Kidney (tissue), 14 donors: ENCODE data around the gene GPATCH4. TPM values are rescaled to one million over a fixed set of nuclear protein-coding genes. Genes with fewer than 3 reads are reported as not detected.

ENCODE experiments used
- DNase-seq, 5 donors: peaks; one replicate each; pipeline ENCODE4 v3.0.0-alpha.2; 2013 to 2020
- FAIRE-seq: peaks from 2 replicates; lab custom pipeline; 2012; peaks lifted over from hg19 to GRCh38; lab: Jason Lieb, UNC
- H3K27ac ChIP-seq, 2 donors: one replicate each; pipeline ENCODE4 v1.7.0; 2013; ENCODE audit warnings: low read depth in 2 of 2, low read length in 2 of 2, inconsistent platforms in 1 of 2
- H3K27me3 ChIP-seq: one replicate; pipeline ENCODE4 v1.7.1; 2013; ENCODE audit warnings: low read length, inconsistent platforms; ENCODE audit not compliant: control insufficient read depth, insufficient read depth
- H3K36me3 ChIP-seq, 3 donors: one replicate each; pipeline versions ENCODE4 v1.7.0 to v1.7.1; 2013; ENCODE audit warnings: low read length in 3 of 3, control low read depth in 1 of 3, inconsistent platforms in 1 of 3; ENCODE audit not compliant: insufficient read depth in 3 of 3, control insufficient read depth in 2 of 3
- H3K4me1 ChIP-seq, 3 donors: one replicate each; pipeline versions ENCODE4 v1.7.0 to v1.7.1; 2013; ENCODE audit warnings: low read length in 3 of 3, inconsistent platforms in 1 of 3, low read depth in 1 of 3; ENCODE audit not compliant: control insufficient read depth in 2 of 3, insufficient read depth in 2 of 3
- H3K4me3 ChIP-seq, 3 donors: one replicate each; pipeline versions ENCODE4 v1.7.0 to v1.8.1; 2013; ENCODE audit warnings: low read length in 3 of 3, control low read depth in 1 of 3, inconsistent platforms in 1 of 3
- H3K9ac ChIP-seq, 3 donors: one replicate each; pipeline versions ENCODE4 v1.7.0 to v1.7.1; 2013; ENCODE audit warnings: low read length in 3 of 3, control low read depth in 1 of 3, inconsistent platforms in 1 of 3
- H3K9me3 ChIP-seq, 3 donors: one replicate each; pipeline versions ENCODE4 v1.7.0 to v1.7.1; 2013; ENCODE audit warnings: low read length in 3 of 3, control low read depth in 1 of 3, inconsistent platforms in 1 of 3; ENCODE audit not compliant: control insufficient read depth in 2 of 3, insufficient read depth in 1 of 3
- CTCF ChIP-seq: IDR thresholded peaks from 3 replicates; pipeline ENCODE4 v1.5.1; 2012; ENCODE audit warnings: mild to moderate bottlenecking, moderate library complexity, borderline replicate concordance; ENCODE audit not compliant: insufficient read depth; ENCODE audit errors: extremely low read depth
- intact Hi-C: fragments of 100-400 bp; cut with DNase I; formaldehyde crosslinking; loops from one replicate; pipeline ENCODE4 v1.11.1; 2022
- polyA plus RNA-seq: library from polyadenylated mRNA; stranded (reverse); fragments of 350-450 nt; fragmentation: Illumina TruSeq; extraction: RNeasy Lipid Tissue Mini Kit (QIAGEN cat#74804); gene quantifications from one replicate; pipeline ENCODE4 v1.2.3, GENCODE V29; 2014; ENCODE audit warnings: low read depth, low replicate concordance; ENCODE audit not compliant: insufficient read depth
- total RNA-seq: library from RNA; stranded (reverse); fragmentation: NEBNext Ultra II Directional; extraction: Animal tissue kit (Norgen Biotek cat#: 25700); gene quantifications from one replicate; pipeline ENCODE4 v1.2.1, GENCODE V29; 2021
- donor health status: control.
- donor health status: control.
- donor health status: control.
- donor health status: control.
- donor health status: control.
- donor health status: DM: yes; HTN: yes; CAD: no.
- donor health status: Normal renal cell carcinoma (clear cell type).

Gene GPATCH4
- total and polyA plus RNA-seq, 2 donors from 2014 or later = 24.0 to 26.2 TPM

DNA sequence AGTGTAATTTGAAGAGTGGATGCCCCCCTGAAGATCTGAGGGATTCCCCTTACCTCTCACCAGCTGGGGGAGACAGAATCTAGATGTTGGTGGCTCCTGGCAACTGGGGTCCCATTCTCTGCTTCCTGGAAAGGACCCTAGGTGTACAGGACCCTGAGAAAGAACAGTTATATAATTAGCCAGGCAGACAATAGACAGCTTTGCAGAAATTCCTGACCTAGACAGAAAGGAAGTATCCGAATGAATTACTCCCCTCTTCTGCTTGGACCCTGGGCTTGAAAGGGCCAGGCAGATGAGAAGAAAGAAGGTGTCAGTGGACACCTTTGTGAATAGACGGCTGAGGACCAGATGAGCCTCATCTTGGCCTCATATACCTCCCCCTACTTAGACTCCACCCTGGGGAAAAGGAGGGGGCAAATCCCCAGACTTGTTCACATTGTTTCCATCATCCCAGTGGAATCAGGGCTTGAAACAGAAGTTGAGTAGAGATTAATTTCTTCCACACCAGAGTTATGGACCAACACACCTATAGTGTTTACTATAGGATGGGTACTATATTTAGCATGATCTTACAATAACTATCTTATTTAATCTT is 27.1 kb downstream of the GPATCH4 start:
- no peak for DNase-seq
- Histone ChIP-seq H3K27ac (no peak overlapping the region), H3K9ac (no peak overlapping the region), H3K4me1 (peaks cover 0 to 2% (median 0%) of the 10 kb centered on the region in 3 donors), H3K4me3 (no peak overlapping the region), H3K9me3 (no peaks in the 10 kb centered on the region), H3K27me3 (no peaks in the 10 kb centered on the region), H3K36me3 (no peaks in the 10 kb centered on the region)
- TF ChIP-seq CTCF = no peak
- FAIRE-seq = no peak
- intact Hi-C loops = no loop called here

GRCh38 chr1:156572663-156573018 is 28.6 kb downstream of the GPATCH4 start:
- FAIRE-seq = no peak
- Histone ChIP-seq H3K27ac (no peak overlapping the region), H3K4me3 (peak overlapping the region in 1 of 3 donors; percentile 55), H3K4me1 (peaks cover 0 to 2% (median 0%) of the 10 kb centered on the region in 3 donors), H3K9ac (no peak overlapping the region), H3K27me3 (no peaks in the 10 kb centered on the region), H3K36me3 (no peaks in the 10 kb centered on the region), H3K9me3 (no peaks in the 10 kb centered on the region)
- TF ChIP-seq CTCF = no peak
- intact Hi-C loops = no loop called here
- no peak for DNase-seq

DNA sequence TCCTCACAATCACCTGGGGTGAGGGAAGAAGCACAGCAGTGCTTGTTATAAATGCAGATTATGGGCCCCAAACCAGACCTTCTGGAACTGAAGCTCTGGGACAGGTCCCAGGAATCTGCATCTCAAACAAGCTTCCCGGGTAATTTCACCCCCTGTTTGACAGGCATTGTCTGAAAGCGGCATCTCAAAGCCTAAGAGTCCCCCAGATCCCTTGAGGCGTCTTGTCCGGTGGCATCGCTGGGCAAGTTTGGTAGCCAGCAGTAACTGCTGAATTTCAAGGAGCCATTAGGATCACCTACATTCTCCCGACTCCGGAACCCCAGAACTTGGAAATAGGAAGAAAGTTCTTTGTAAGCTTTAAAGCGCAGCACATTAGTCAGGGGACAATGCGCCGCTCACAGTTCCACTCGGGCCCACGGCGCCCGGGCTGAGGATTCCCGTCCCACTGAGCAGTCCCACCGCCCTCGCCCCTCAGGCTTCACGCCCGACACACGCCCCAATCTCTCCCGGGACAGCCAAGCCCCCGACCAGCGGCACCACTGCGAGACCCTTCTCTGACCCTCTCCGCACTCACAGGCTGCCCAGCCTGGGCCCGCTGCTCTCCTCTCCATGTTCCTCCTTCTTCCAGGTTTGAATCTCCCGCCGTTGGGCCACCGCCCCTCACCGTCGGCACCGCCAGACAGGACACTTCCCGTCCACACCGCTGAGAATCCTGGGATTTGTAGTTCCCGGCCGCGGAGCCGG is 29.2 kb downstream of the GPATCH4 start, which contains the start of gene IQGAP3:
Gene IQGAP3, minus strand, starts transcription at position 647 of the 744 bp plus-strand sequence. Its CDS starts 36 bp downstream, at position 611.
- Histone ChIP-seq H3K27ac (no peak within 1 kb of the TSS), H3K9ac (peak within 1 kb of the TSS in 1 of 3 donors; percentile 2), H3K27me3 (no peaks in the 10 kb centered on the region), H3K4me3 (peak within 1 kb of the TSS; percentile 37 to 60 (median 55)), H3K36me3 (no peaks in the 10 kb centered on the region), H3K9me3 (no peaks in the 10 kb centered on the region), H3K4me1 (peaks cover 0 to 2% (median 0%) of the 10 kb centered on the region in 3 donors)
- no peak for TF ChIP-seq CTCF
- intact Hi-C loops = no loop called here
- peak; percentile 89 to 95 (median 92) for DNase-seq
- FAIRE-seq = no peak
